ENCODE measurements around the gene CCDC71.

DNA sequence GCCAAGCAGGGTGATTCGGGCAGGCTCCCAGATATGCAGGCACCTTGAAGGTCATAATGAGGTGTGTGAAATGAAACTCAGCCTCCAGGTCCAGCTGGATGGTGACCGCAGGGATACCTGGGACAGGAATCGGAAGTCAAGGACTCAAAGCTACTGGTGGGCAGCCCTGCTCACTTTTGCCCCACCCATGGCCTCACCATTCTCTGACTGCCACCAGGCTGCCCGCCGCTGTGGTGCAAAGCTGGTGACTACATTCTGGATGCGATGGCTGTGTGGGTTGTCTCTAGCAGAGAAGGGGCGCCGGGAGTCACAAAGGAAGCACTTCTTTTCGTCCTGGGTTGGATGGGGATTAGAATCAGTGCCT, 34.1 kb downstream of the CCDC71 start:
- TF ChIP-seq EZH2 (IDR thresholded peaks at IDR 0.05; ENCODE audit: borderline replicate concordance, low read length) = no peak
- TF ChIP-seq, protein P1, sequence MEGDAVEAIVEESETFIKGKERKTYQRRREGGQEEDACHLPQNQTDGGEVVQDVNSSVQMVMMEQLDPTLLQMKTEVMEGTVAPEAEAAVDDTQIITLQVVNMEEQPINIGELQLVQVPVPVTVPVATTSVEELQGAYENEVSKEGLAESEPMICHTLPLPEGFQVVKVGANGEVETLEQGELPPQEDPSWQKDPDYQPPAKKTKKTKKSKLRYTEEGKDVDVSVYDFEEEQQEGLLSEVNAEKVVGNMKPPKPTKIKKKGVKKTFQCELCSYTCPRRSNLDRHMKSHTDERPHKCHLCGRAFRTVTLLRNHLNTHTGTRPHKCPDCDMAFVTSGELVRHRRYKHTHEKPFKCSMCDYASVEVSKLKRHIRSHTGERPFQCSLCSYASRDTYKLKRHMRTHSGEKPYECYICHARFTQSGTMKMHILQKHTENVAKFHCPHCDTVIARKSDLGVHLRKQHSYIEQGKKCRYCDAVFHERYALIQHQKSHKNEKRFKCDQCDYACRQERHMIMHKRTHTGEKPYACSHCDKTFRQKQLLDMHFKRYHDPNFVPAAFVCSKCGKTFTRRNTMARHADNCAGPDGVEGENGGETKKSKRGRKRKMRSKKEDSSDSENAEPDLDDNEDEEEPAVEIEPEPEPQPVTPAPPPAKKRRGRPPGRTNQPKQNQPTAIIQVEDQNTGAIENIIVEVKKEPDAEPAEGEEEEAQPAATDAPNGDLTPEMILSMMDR (conservative IDR thresholded peaks at IDR 0.05 in 1 of 2, IDR thresholded peaks at IDR 0.05 in 1 of 2; ENCODE audit: extremely low read depth in 1 of 2, insufficient read depth in 1 of 2, low read depth in 1 of 2, low read length in 2 of 2) = no peak

Measured in mammary epithelial cell (primary cell).